Thoracic aorta (tissue), 2 donors: ENCODE data around the gene ZC3H18. TPM values are rescaled to one million over a fixed set of nuclear protein-coding genes. Genes with fewer than 3 reads are reported as not detected.

ENCODE experiments used
- ATAC-seq: fragments of 150-250 bp; one replicate; pipeline ENCODE4 v1.8.0; 2017; ENCODE audit warnings: low read depth; ENCODE audit not compliant: insufficient number of reproducible peaks, low FRiP score
- DNase-seq: peaks from one replicate; pipeline ENCODE4 v3.0.0-alpha.2; 2020; ENCODE audit warnings: low spot score
- H3K27ac ChIP-seq, 2 donors: fragments of 200-600 bp; sonication (generic); 1 replicate in 1 of 2; 2 replicates in 1 of 2; pipeline ENCODE4 v1.5.1; 2016; ENCODE audit warnings: mild to moderate bottlenecking in 2 of 2, moderate library complexity in 2 of 2
- H3K27me3 ChIP-seq: fragments of 200-600 bp; sonication (generic); replicated peaks from 2 replicates; pipeline ENCODE4 v1.6.0; 2016; ENCODE audit warnings: mild to moderate bottlenecking; ENCODE audit not compliant: insufficient read depth
- H3K36me3 ChIP-seq: fragments of 200-600 bp; sonication (generic); one replicate; pipeline ENCODE4 v1.5.1; 2016
- H3K4me1 ChIP-seq, 2 donors: fragments of 200-600 bp; sonication (generic); 1 replicate in 1 of 2; 2 replicates in 1 of 2; pipeline versions ENCODE4 v1.5.1 to v1.6.0; 2016; ENCODE audit warnings: low read depth in 2 of 2, mild to moderate bottlenecking in 1 of 2; ENCODE audit not compliant: control insufficient read depth in 1 of 2
- H3K4me3 ChIP-seq: fragments of 200-600 bp; sonication (generic); 2 replicates; pipeline ENCODE4 v1.5.1; 2016; ENCODE audit warnings: mild to moderate bottlenecking
- H3K9me3 ChIP-seq: fragments of 200-600 bp; sonication (generic); 2 replicates; pipeline ENCODE4 v1.5.1; 2016
- CTCF ChIP-seq: fragments of 200-600 bp; sonication (generic); IDR thresholded peaks from one replicate; pipeline ENCODE4 v1.5.1; 2019; ENCODE audit warnings: antibody characterized with exemption
- total RNA-seq, 2 donors: library from RNA; depleted of rRNA; stranded (reverse); fragments of >200 nt; gene quantifications; one replicate each; pipeline versions ENCODE4 v1.1.0 to v1.2.3, GENCODE V29; 2016

Gene ZC3H18
- total RNA-seq, 2 donors from 2014 or later: 21.8 to 30.3 TPM

GRCh38 chr16:88560714-88561484 lies 9.3 kb upstream of the ZC3H18 start:
- TF ChIP-seq CTCF: no peak
- DNase-seq (no peak), ATAC-seq (no peak)
- Histone ChIP-seq H3K36me3 (no peaks in the 10 kb centered on the region), H3K27me3 (no peaks in the 10 kb centered on the region), H3K4me1 (peaks cover 0 to 7% of the 10 kb centered on the region in 2 donors), H3K4me3 (no peak overlapping the region), H3K9me3 (no peaks in the 10 kb centered on the region), H3K27ac (no peak overlapping the region)

GRCh38 chr16:88561485-88562359 lies 8.5 kb upstream of the ZC3H18 start:
- no peaks in the 10 kb centered on the region for H3K36me3 ChIP-seq
- ATAC-seq (no peak), DNase-seq (no peak)
- H3K4me1 ChIP-seq: peaks cover 0 to 7% of the 10 kb centered on the region in 2 donors
- no peak overlapping the region for H3K27ac ChIP-seq
- H3K27me3 ChIP-seq: no peaks in the 10 kb centered on the region
- no peaks in the 10 kb centered on the region for H3K9me3 ChIP-seq
- TF ChIP-seq CTCF: peak; percentile 72
- peak overlapping the region; percentile 58 for H3K4me3 ChIP-seq

- Histone ChIP-seq H3K4me3 (no peak overlapping the region), H3K4me1 (peaks cover 9 to 18% of the 10 kb centered on the region in 2 donors), H3K27ac (no peak overlapping the region), H3K27me3 (no peaks in the 10 kb centered on the region), H3K36me3 (no peaks in the 10 kb centered on the region), H3K9me3 (no peaks in the 10 kb centered on the region)
- DNase-seq (no peak), ATAC-seq (no peak)
- no peak for TF ChIP-seq CTCF
Measured at GRCh38 chr16:88566158-88566557, 4.0 kb upstream of the ZC3H18 start.

- H3K27ac ChIP-seq: no peak overlapping the region
Measured at GRCh38 chr16:88568710-88569613, 1.2 kb upstream of the ZC3H18 start.

More at GRCh38 chr16:88568710-88569613, 1.2 kb upstream of the ZC3H18 start:
- Histone ChIP-seq H3K27me3 (no peaks in the 10 kb centered on the region), H3K9me3 (no peaks in the 10 kb centered on the region), H3K36me3 (no peaks in the 10 kb centered on the region), H3K4me1 (peaks cover 15 to 23% of the 10 kb centered on the region in 2 donors), H3K4me3 (peak overlapping the region; percentile 77)
- no peak for TF ChIP-seq CTCF
- ATAC-seq (no peak), DNase-seq (no peak)
